ENCODE measurements around the gene EMILIN3. TPM values are rescaled to one million over a fixed set of nuclear protein-coding genes. Genes with fewer than 3 reads are reported as not detected.

EMILIN3 gene
- polyA plus RNA-seq, 2 of the 4 experiments (the other 2 are of a cell fraction): 0.06 to 0.58 TPM

- no peak for TF ChIP-seq CBX8 (IDR thresholded peaks at IDR 0.05)
- no peak for TF ChIP-seq JUNB (IDR thresholded peaks at IDR 0.05)
- no peak for TF ChIP-seq ELK1 (IDR thresholded peaks at IDR 0.05; ENCODE audit: low read depth, low read length)
These were observed 48.9 kb downstream of the EMILIN3 start, which contains the start of gene ZHX3 (continued) for GRCh38 chr20:41317546-41318270.

- FAIRE-seq (no peak), DNase-seq (ENCODE audit: low read depth in 1 of 2, low spot score in 1 of 2) (peak; percentile 27 to 87), ATAC-seq (peak; percentile 65 to 80)
- 4% methylated on average over 23 of the region's 66 CpGs for WGBS (ENCODE audit: missing lambda C conversion rate)
- ChIA-PET CTCF (interaction anchor here (2.1 to 3.3 kb wide), 2 partner anchors 23 to 144 kb away, joined by 4 to 19 read pairs; partner anchors contain the start of gene LPIN3), POLR2A (no interaction called here)
- peak overlapping the region; percentile 73 for H3K4me3 ChIP-seq
- no peaks in the 10 kb centered on the region for H3K9me3 ChIP-seq
- peak overlapping the region; percentile 84 for H3K4me2 ChIP-seq
- peaks cover 18% of the 10 kb centered on the region; the same call in 2 of the 3 replicates for H3K4me1 ChIP-seq
- H3K27ac ChIP-seq: peak overlapping the region; percentile 71 to 87
- peak in 1 of 2 experiments; percentile 15; a peak in 1 of 5 replicates for TF ChIP-seq JUN (IDR thresholded peaks at IDR 0.05)
- TF ChIP-seq CHD4 (IDR thresholded peaks at IDR 0.05; ENCODE audit: borderline replicate concordance): no peak
- no peak for TF ChIP-seq TFCP2L1 (CRISPR knock-in tag; IDR thresholded peaks at IDR 0.05)
- TF ChIP-seq E2F6 (IDR thresholded peaks at IDR 0.05; ENCODE audit: borderline replicate concordance, low read depth): no peak
- no peak for TF ChIP-seq HOXB13 (CRISPR knock-in tag; IDR thresholded peaks at IDR 0.05; ENCODE audit: low read depth)
- no peak for TF ChIP-seq GATA3 (IDR thresholded peaks at IDR 0.05; ENCODE audit: borderline replicate concordance)
- TF ChIP-seq RFX5 (IDR thresholded peaks at IDR 0.05): no peak
- no peak for TF ChIP-seq RAD21 (conservative IDR thresholded peaks at IDR 0.05 in 1 of 2, IDR thresholded peaks at IDR 0.05 in 1 of 2)
- no peak for TF ChIP-seq BHLHE40 (IDR thresholded peaks at IDR 0.05; ENCODE audit: low read depth, low read length)
- TF ChIP-seq MAZ (IDR thresholded peaks at IDR 0.05; ENCODE audit: borderline replicate concordance, low read depth, low read length): no peak
- TF ChIP-seq NFE2L2 (conservative IDR thresholded peaks at IDR 0.05; ENCODE audit: low read length): no peak
- TF ChIP-seq TP53 (CRISPR knock-in tag; IDR thresholded peaks at IDR 0.05): no peak
- no peak for TF ChIP-seq CEBPB (IDR thresholded peaks at IDR 0.05)
- no peak for TF ChIP-seq SREBF2 (IDR thresholded peaks at IDR 0.05)
- no peak for TF ChIP-seq CBX2 (IDR thresholded peaks at IDR 0.05; ENCODE audit: borderline replicate concordance, low read depth)
- TF ChIP-seq BCL3 (IDR thresholded peaks at IDR 0.05): no peak
- TF ChIP-seq MAX (IDR thresholded peaks at IDR 0.05): peak; percentile 61
- no peak for TF ChIP-seq POLR2AphosphoS2 (conservative IDR thresholded peaks at IDR 0.05; ENCODE audit: low read length)
- peak; percentile 44; the same call in 1 of the 2 replicates for TF ChIP-seq PHF8 (IDR thresholded peaks at IDR 0.05; ENCODE audit: borderline replicate concordance, low read depth)
These were observed 49.7 kb downstream of the EMILIN3 start for GRCh38 chr20:41316602-41317545.
